ENCODE measurements around the gene DONSON.

Gene DONSON

DNA sequence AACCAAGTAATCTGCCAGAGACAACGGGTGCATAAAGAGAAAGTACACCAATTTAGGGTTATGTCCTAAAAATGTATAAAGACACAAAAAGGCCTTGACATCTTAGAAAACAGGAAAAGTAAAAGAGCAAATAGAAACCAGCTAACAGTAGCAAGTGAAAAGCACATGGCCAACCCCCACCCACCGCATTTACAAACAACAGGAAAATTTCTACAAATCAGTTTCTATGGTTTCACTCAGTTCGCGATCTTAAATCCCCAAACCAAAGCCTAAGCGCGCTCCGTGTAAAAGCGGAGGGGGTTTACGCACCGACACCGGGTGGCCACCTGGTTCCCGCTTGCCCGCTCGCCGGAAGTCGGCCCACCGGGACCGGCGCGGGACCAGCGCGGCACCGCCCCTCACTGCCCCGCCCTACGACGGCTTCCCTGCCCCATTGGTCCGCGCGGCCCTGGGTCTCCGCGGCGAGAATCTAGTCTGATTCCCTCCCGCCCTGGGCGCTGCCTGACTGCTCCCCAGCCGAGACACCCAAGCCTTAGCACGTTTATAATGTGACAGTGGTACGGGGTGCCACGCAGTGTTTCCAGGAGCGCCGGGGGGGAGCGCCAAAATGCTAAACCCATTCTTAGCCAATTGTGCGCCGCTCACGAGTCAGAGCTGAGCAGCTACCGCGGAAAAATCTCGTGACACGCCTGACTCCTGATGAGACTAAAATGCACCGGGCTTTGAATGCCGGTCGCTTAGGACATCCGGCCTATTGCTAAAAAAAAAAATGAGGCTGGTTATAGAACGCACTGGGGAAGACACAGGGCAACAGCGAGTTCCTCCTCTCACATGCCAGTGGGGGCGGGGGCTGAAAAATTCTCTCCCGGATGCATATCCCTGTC, 46.5 kb downstream of the DONSON start, which contains the start of gene GART:
GART (minus strand) TSS at position 362 of the 884 bp plus-strand sequence. CDS start 2,802 bp downstream, outside the sequence.
- H3K36me3 Mint-ChIP-seq (ENCODE audit: low read depth): peaks cover 62% of the 10 kb centered on the region
- H3K9me3 Mint-ChIP-seq: peaks cover 8% of the 10 kb centered on the region
- H3K4me1 Mint-ChIP-seq (ENCODE audit: low read depth): peaks cover 24% of the 10 kb centered on the region
- peak within 1 kb of the TSS; percentile 99 for H3K27ac Mint-ChIP-seq
- no peaks in the 10 kb centered on the region for H3K27me3 Mint-ChIP-seq
- H3K4me3 Mint-ChIP-seq: peak within 1 kb of the TSS; percentile 90
- intact Hi-C loops (cut with micrococcal nuclease): loop anchor here (2.0 to 5.0 kb wide), 2 partner anchors 47 to 50 kb away; partner anchors contain the start of genes DNAJC28 and DONSON

DNA sequence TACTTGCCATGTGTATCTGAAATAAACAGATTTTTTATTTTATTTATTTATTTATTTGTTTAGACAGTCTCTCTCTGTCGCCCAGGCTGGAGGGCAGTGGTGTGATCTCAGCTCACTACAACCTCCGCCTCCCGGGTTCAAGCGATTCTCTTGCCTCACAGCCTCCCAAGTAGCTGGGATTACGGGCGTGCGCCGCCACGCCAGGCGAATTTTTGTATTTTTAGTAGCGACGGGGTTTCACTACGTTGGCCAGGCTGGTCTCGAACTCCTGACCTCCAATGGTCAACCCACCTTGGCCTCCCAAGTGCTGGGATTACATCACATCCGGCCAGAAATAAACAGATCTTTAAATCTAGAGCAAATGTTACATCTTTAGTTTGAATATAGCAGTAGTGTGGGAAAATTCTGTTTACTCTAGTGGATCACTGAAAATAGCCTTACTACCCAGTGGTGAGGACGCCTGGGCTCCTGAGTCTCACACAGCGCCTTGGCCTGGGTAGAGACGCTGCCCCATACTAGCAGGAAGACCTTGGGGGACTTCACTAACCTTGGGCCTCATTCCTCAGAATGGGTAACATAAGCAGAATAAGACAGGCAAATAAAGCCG, 47.3 kb downstream of the DONSON start:
- no peaks in the 10 kb centered on the region for H3K27me3 Mint-ChIP-seq
- peak overlapping the region; percentile 99 for H3K27ac Mint-ChIP-seq
- peaks cover 23% of the 10 kb centered on the region for H3K4me1 Mint-ChIP-seq (ENCODE audit: low read depth)
- peak overlapping the region; percentile 90 for H3K4me3 Mint-ChIP-seq
- H3K36me3 Mint-ChIP-seq (ENCODE audit: low read depth): peaks cover 60% of the 10 kb centered on the region
- intact Hi-C loops (cut with micrococcal nuclease): loop anchor here (5.0 kb wide), 1 partner anchor 49 kb away; the partner anchor contains the start of gene DNAJC28
- H3K9me3 Mint-ChIP-seq: peaks cover 8% of the 10 kb centered on the region

DNA sequence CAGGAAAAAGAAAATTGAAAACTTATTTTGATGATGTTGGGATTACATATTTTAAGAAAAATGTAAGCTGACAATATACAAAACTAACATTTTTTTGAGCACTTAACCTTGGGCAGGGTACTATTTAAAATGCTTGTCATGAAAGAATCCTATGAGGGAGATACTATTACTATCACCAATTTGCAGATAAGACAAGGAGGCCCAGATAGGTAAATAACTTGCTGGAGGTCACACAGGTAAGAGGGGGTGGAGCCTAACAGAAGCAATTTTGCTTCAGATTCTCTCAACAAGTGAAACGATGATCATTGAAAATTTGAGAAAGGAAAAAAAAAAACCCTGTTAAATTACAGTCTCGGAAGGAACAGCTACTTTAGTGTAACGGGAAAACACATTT, 47.8 kb downstream of the DONSON start:
- Mint-ChIP-seq H3K27ac (peak overlapping the region; percentile 99), H3K36me3 (ENCODE audit: low read depth) (peaks cover 65% of the 10 kb centered on the region), H3K4me1 (ENCODE audit: low read depth) (peaks cover 18% of the 10 kb centered on the region), H3K4me3 (no peak overlapping the region), H3K27me3 (no peaks in the 10 kb centered on the region), H3K9me3 (peaks cover 8% of the 10 kb centered on the region)
- intact Hi-C loops (cut with micrococcal nuclease): loop anchor here (5.0 kb wide), 1 partner anchor 48 kb away; the partner anchor contains the start of gene DNAJC28

DNA sequence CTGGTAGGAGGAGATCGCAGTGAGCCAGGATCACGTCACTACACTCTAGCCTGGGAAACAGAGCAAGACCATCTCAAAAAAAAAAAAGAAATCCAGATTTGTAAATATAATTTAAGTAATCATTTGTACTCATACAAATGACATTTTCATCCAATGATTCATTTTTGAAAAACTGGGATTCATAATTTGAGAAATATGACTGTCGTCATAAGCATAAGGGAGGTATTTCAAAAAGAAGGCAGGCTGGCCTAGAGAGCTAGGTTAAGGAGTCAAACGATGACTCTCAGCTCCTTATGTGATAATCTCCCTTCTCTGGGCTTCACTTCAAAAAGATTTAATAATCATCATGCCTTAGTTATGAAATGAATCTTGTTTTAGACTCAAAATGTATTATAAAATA, 48.9 kb downstream of the DONSON start:
- H3K36me3 Mint-ChIP-seq (ENCODE audit: low read depth): peaks cover 76% of the 10 kb centered on the region
- intact Hi-C loops (cut with micrococcal nuclease): loop anchor here (5.0 kb wide), 1 partner anchor 47 kb away; the partner anchor contains the start of gene DNAJC28
- H3K27ac Mint-ChIP-seq: no peak overlapping the region
- H3K4me3 Mint-ChIP-seq: no peak overlapping the region
- no peaks in the 10 kb centered on the region for H3K27me3 Mint-ChIP-seq
- H3K4me1 Mint-ChIP-seq (ENCODE audit: low read depth): peaks cover 16% of the 10 kb centered on the region
- peaks cover 8% of the 10 kb centered on the region for H3K9me3 Mint-ChIP-seq

DNA sequence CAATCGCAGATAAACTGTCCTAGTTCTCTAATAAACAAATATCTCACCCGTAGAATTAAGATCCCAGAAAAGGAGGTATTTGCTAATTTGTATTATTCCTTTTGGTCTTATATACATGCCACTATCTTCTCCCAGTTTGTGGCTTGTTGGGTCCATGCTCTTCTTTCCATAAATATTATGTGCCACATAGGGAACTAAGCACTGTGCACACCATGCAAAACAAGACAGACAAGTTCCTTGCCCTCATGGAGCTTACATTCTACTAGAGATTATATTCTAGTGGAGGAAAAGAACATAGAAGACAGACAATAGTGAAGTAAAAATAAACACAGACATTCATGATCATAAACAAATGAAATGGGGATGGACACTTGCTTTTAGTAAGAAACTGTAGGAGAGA, 51.3 kb downstream of the DONSON start:
- no peak overlapping the region for H3K4me3 Mint-ChIP-seq
- peaks cover 8% of the 10 kb centered on the region for H3K9me3 Mint-ChIP-seq
- H3K27me3 Mint-ChIP-seq: no peaks in the 10 kb centered on the region
- peaks cover 24% of the 10 kb centered on the region for H3K4me1 Mint-ChIP-seq (ENCODE audit: low read depth)
- H3K27ac Mint-ChIP-seq: no peak overlapping the region
- intact Hi-C loops (cut with micrococcal nuclease): no loop called here
- H3K36me3 Mint-ChIP-seq (ENCODE audit: low read depth): peaks cover 81% of the 10 kb centered on the region

DNA sequence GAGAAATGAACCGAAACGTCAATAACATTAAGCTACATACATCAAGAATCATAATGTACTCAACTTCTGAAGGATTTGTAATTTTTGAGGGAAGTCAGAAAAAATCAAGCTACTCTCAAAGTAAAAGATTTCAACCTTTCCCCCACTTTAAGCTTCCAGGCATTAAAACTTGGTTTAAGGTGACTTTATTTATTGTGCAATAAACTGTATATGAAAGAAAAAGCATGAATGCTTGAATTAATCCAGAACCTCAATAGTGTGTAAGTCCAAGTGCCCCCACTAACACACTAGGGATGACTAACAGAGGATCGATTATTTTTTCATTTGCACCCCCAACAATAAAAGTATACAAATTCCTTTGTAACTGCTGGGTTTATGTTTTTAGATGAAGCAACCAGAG, 57.5 kb downstream of the DONSON start:
- no peak overlapping the region for H3K27ac Mint-ChIP-seq
- H3K4me3 Mint-ChIP-seq: no peak overlapping the region
- H3K9me3 Mint-ChIP-seq: no peaks in the 10 kb centered on the region
- peaks cover 98% of the 10 kb centered on the region for H3K36me3 Mint-ChIP-seq (ENCODE audit: low read depth)
- peaks cover 10% of the 10 kb centered on the region for H3K4me1 Mint-ChIP-seq (ENCODE audit: low read depth)
- intact Hi-C loops (cut with micrococcal nuclease): no loop called here
- H3K27me3 Mint-ChIP-seq: no peaks in the 10 kb centered on the region
